Smooth muscle cell (in vitro differentiated cells): ENCODE data around the gene FRMD5. TPM values are rescaled to one million over a fixed set of nuclear protein-coding genes. Genes with fewer than 3 reads are reported as not detected.

Experiments
- DNase-seq: peaks from one replicate; lab custom pipeline; 2025; ENCODE audit not compliant: unreplicated experiment; lab: John Stamatoyannopoulos, UW
- H2AFZ ChIP-seq: fragments of 200-600 bp; sonication (generic); 2 replicates; pipeline ENCODE4 v1.6.0; 2016; ENCODE audit warnings: antibody characterized with exemption, low read depth, mild to moderate bottlenecking
- H3F3A ChIP-seq: fragments of 200-600 bp; sonication (generic); 2 replicates; pipeline ENCODE4 v1.6.0; 2017; ENCODE audit warnings: antibody characterized with exemption, low read depth
- H3K27ac ChIP-seq: fragments of 200-600 bp; sonication (generic); 2 replicates; pipeline ENCODE4 v1.5.1; 2016; ENCODE audit warnings: low read depth, mild to moderate bottlenecking
- H3K27me3 ChIP-seq: fragments of 200-600 bp; sonication (generic); 2 replicates; pipeline ENCODE4 v1.6.1; 2016; ENCODE audit warnings: low read depth, mild to moderate bottlenecking
- H3K36me3 ChIP-seq: fragments of 200-600 bp; sonication (generic); 2 replicates; pipeline ENCODE4 v1.5.1; 2016; ENCODE audit warnings: low read depth
- H3K4me1 ChIP-seq: fragments of 200-600 bp; sonication (generic); 2 replicates; pipeline ENCODE4 v1.5.1; 2016; ENCODE audit warnings: low read depth
- H3K4me2 ChIP-seq: fragments of 200-600 bp; sonication (generic); 2 replicates; pipeline ENCODE4 v1.6.0; 2016; ENCODE audit warnings: mild to moderate bottlenecking
- H3K4me3 ChIP-seq: fragments of 200-600 bp; sonication (generic); 2 replicates; pipeline ENCODE4 v1.5.1; 2016; ENCODE audit warnings: mild to moderate bottlenecking
- H3K79me2 ChIP-seq: fragments of 200-600 bp; sonication (generic); 2 replicates; pipeline ENCODE4 v1.6.0; 2016; ENCODE audit warnings: low read depth, mild to moderate bottlenecking
- H3K9ac ChIP-seq: fragments of 200-600 bp; sonication (generic); 2 replicates; pipeline ENCODE4 v1.6.0; 2016; ENCODE audit warnings: low read depth
- H3K9me3 ChIP-seq: fragments of 200-600 bp; sonication (generic); replicated peaks from 2 replicates; pipeline ENCODE4 v1.5.1; 2016; ENCODE audit warnings: low read depth
- H4K20me1 ChIP-seq: fragments of 200-600 bp; sonication (generic); 2 replicates; pipeline ENCODE4 v1.6.0; 2016; ENCODE audit warnings: low read depth
- WGBS: methylation state at CpG from one replicate; pipeline ENCODE4 v1.1.7; 2016; ENCODE audit warnings: low lambda C conversion rate; 5-methylcytosine and 5-hydroxymethylcytosine counted together
- polyA plus RNA-seq: library from polyadenylated mRNA; unstranded; fragments of >200 nt; fragmentation: Nextera tagmentation; extraction: Ambion mirVana; gene quantifications from 2 replicates; pipeline ENCODE4 v1.2.1, GENCODE V29; 2016
- total RNA-seq: library from RNA; depleted of rRNA; stranded (reverse); fragments of >200 nt; gene quantifications from 2 replicates; pipeline ENCODE4 v1.2.3, GENCODE V29; 2014
- TF ChIP-seq, protein P1 (sequence below): fragments of 200-600 bp; sonication (generic); IDR thresholded peaks from 2 replicates; pipeline ENCODE4 v1.5.1; 2017; ENCODE audit warnings: borderline replicate concordance, mild to moderate bottlenecking, antibody characterized with exemption; ENCODE audit not compliant: insufficient read depth, poor library complexity, severe bottlenecking

FRMD5 gene
- total and polyA plus RNA-seq, 2 experiments from 2014 or later = 0.46 to 7.2 TPM

DNA sequence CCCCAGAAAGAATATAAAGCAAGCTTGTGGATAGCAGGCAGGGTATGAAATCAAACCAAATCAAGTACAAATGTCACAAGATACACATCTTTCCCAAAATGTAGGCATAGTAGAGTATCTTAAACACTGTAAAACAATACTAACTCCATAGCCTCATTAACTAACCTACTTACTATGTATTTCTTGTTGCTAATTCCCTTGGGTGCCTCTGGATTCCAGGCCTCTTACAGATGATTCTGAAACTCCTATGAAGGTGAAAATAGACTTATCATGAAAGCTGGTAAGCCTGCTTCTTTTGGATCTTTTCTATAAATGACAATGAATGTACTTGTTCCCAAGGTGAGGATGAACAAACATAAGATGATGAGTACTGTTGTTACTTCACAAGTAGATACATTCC lies 93.8 kb downstream of the FRMD5 start:
- no peaks in the 10 kb centered on the region for H3K27me3 ChIP-seq
- no peaks in the 10 kb centered on the region for H3F3A ChIP-seq
- no peaks in the 10 kb centered on the region for H3K36me3 ChIP-seq
- H3K4me2 ChIP-seq = no peak overlapping the region
- H3K4me1 ChIP-seq = peaks cover 9% of the 10 kb centered on the region
- H3K9ac ChIP-seq = no peak overlapping the region
- no peak overlapping the region for H3K27ac ChIP-seq
- no peak overlapping the region for H2AFZ ChIP-seq
- no peaks in the 10 kb centered on the region for H4K20me1 ChIP-seq
- TF ChIP-seq, protein P1, sequence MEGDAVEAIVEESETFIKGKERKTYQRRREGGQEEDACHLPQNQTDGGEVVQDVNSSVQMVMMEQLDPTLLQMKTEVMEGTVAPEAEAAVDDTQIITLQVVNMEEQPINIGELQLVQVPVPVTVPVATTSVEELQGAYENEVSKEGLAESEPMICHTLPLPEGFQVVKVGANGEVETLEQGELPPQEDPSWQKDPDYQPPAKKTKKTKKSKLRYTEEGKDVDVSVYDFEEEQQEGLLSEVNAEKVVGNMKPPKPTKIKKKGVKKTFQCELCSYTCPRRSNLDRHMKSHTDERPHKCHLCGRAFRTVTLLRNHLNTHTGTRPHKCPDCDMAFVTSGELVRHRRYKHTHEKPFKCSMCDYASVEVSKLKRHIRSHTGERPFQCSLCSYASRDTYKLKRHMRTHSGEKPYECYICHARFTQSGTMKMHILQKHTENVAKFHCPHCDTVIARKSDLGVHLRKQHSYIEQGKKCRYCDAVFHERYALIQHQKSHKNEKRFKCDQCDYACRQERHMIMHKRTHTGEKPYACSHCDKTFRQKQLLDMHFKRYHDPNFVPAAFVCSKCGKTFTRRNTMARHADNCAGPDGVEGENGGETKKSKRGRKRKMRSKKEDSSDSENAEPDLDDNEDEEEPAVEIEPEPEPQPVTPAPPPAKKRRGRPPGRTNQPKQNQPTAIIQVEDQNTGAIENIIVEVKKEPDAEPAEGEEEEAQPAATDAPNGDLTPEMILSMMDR = no peak
- no peaks in the 10 kb centered on the region for H3K79me2 ChIP-seq
- DNase-seq = no peak
- no peak overlapping the region for H3K4me3 ChIP-seq
- no peaks in the 10 kb centered on the region for H3K9me3 ChIP-seq

DNA sequence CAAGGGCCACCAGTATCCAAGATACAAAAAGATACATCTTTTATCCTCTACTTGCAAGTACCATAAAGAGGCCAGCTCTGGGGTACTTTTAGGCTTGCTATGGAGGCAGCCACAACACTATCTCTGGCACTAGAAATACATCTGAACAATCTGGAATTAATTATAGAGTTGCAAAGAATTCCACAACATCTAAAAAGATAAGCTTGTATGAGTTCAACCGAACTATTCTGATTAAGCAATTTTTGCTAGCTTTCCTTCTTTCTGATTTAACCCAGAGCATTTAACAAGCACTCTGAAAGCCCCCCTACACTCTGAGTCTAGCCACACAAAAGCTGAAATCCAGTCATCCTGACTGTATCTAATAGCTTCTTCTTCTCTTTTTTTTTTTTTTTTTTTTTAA lies 95.4 kb downstream of the FRMD5 start:
- H4K20me1 ChIP-seq = no peaks in the 10 kb centered on the region
- no peaks in the 10 kb centered on the region for H3K27me3 ChIP-seq
- H3K4me1 ChIP-seq = peaks cover 9% of the 10 kb centered on the region
- TF ChIP-seq, protein P1 = no peak
- H3K9ac ChIP-seq = no peak overlapping the region
- no peaks in the 10 kb centered on the region for H3K79me2 ChIP-seq
- no peak for DNase-seq
- no peak overlapping the region for H2AFZ ChIP-seq
- no peak overlapping the region for H3K4me2 ChIP-seq
- no peaks in the 10 kb centered on the region for H3K36me3 ChIP-seq
- 29% methylated on average over 1 of the region's 1 CpG for WGBS
- H3K4me3 ChIP-seq = no peak overlapping the region
- H3F3A ChIP-seq = no peaks in the 10 kb centered on the region
- H3K27ac ChIP-seq = no peak overlapping the region
- no peaks in the 10 kb centered on the region for H3K9me3 ChIP-seq

DNA sequence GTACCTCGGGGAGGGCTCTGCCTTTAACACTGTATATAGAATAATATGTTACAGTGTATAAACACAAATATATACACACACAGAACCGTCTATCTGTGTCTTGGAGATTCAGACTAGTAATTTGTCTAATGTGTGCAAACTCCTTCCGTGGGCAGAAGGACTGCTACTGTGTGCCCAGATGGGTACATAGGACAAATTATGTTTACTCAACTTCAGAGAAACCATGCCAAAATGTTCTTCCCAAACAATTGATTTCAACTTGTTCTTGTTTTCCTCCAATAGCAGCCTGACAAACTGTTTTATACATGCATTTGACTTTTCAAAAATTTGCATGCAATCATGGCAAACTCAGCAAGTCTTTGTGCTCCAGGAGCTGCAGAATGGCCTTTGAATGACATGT lies 97.5 kb downstream of the FRMD5 start:
- DNase-seq = no peak
- Histone ChIP-seq H3K36me3 (no peaks in the 10 kb centered on the region), H3K4me3 (no peak overlapping the region), H3K9me3 (no peaks in the 10 kb centered on the region), H2AFZ (no peak overlapping the region), H3K4me2 (no peak overlapping the region), H3F3A (no peaks in the 10 kb centered on the region), H3K4me1 (peaks cover 4% of the 10 kb centered on the region), H4K20me1 (no peaks in the 10 kb centered on the region), H3K27me3 (no peaks in the 10 kb centered on the region), H3K9ac (no peak overlapping the region), H3K27ac (no peak overlapping the region), H3K79me2 (no peaks in the 10 kb centered on the region)
- TF ChIP-seq, protein P1 = no peak
- WGBS = 56% methylated on average over 3 of the region's 3 CpGs

DNA sequence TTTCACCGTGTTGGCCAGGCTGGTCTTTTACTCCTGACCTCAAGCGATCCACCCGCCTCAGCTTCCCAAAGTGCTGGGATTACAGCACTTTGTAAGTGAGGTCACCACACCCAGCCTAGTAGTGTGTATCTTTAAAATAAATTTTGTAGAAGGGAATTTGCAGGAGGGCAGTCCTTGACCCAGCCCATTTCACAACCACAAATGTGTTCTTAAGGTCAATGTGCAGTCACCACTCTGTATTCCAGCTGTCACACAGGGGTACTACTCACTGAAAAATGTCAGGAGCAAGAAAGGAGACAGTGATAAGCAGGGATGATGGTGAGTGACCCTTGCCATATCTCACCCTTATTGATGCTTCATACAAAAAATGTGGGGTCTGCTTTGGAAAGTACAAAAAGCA lies 98.5 kb downstream of the FRMD5 start:
- Histone ChIP-seq H3K4me2 (no peak overlapping the region), H3K9me3 (no peaks in the 10 kb centered on the region), H3K4me1 (no peaks in the 10 kb centered on the region), H4K20me1 (no peaks in the 10 kb centered on the region), H3K4me3 (no peak overlapping the region), H3K36me3 (no peaks in the 10 kb centered on the region), H3K27ac (no peak overlapping the region), H3K79me2 (no peaks in the 10 kb centered on the region), H2AFZ (no peak overlapping the region), H3K27me3 (no peaks in the 10 kb centered on the region), H3F3A (no peaks in the 10 kb centered on the region), H3K9ac (no peak overlapping the region)
- TF ChIP-seq, protein P1 = no peak
- 92% methylated on average over 3 of the region's 3 CpGs for WGBS
- no peak for DNase-seq
